SJSA1 (cell line): ENCODE results near the gene CGB1. TPM values are rescaled to one million over a fixed set of nuclear protein-coding genes. Genes with fewer than 3 reads are reported as not detected.
"Not testable (repeated sequence)": the region's sequence is repeated elsewhere in the genome, so short reads cannot be mapped to it uniquely, and the experiment has no call there.

ENCODE experiments used
- DNase-seq, 2 experiments: peaks; one replicate each; pipeline ENCODE4 v3.0.0-alpha.2; 2015 to 2020; ENCODE audit warnings: low spot score in 2 of 2, low read depth in 1 of 2
- H3K27ac ChIP-seq: fragments of 250-450 bp; sonication (Bioruptor Pico); 2 replicates; pipeline ENCODE4 v1.5.1; 2020; ENCODE audit warnings: mild to moderate bottlenecking, moderate library complexity
- H3K27me3 ChIP-seq: fragments of 250-450 bp; sonication (Bioruptor Pico); replicated peaks from 2 replicates; pipeline ENCODE4 v1.5.1; 2020; ENCODE audit warnings: mild to moderate bottlenecking, moderate library complexity
- H3K36me3 ChIP-seq: fragments of 250-450 bp; sonication (Bioruptor Pico); 2 replicates; pipeline ENCODE4 v1.5.1; 2020; ENCODE audit warnings: mild to moderate bottlenecking
- H3K4me1 ChIP-seq: fragments of 250-450 bp; sonication (Bioruptor Pico); replicated peaks from 2 replicates; pipeline ENCODE4 v1.6.1; 2021; ENCODE audit warnings: mild to moderate bottlenecking
- H3K4me3 ChIP-seq: fragments of 250-450 bp; sonication (Bioruptor Pico); 2 replicates; pipeline ENCODE4 v1.5.1; 2020; ENCODE audit warnings: mild to moderate bottlenecking
- H3K9me3 ChIP-seq: fragments of 250-450 bp; sonication (Bioruptor Pico); replicated peaks from 2 replicates; pipeline ENCODE4 v1.5.1; 2020; ENCODE audit warnings: mild to moderate bottlenecking
- total RNA-seq: library from RNA; depleted of rRNA; stranded (reverse); fragments of >200 nt; shearing (Covaris generic); gene quantifications from 2 replicates; pipeline ENCODE4 v1.2.3, GENCODE V29; 2014

Gene CGB1
- total RNA-seq, 1 experiment from 2014 or later = 1.00 TPM

- Histone ChIP-seq H3K36me3 (no peaks in the 10 kb centered on the region), H3K27ac (no peak overlapping the region), H3K4me1 (no peaks in the 10 kb centered on the region), H3K4me3 (no peak overlapping the region), H3K27me3 (peaks cover 16% of the 10 kb centered on the region), H3K9me3 (peaks cover 8% of the 10 kb centered on the region; the same call in 1 of the 2 replicates)
- no peak for DNase-seq
Observed at GRCh38 chr19:49065905-49066512, 29.3 kb upstream of the CGB1 start.

GRCh38 chr19:49064768-49065611, 28.3 kb upstream of the CGB1 start, which contains the start of gene NTF4:
Gene NTF4, minus strand, starts transcription at chr19:49064818. Its CDS starts 2,821 bp downstream, at chr19:49061997.
- Histone ChIP-seq H3K9me3 (peaks cover 8% of the 10 kb centered on the region; the same call in 1 of the 2 replicates), H3K4me1 (no peaks in the 10 kb centered on the region), H3K27ac (no peak within 1 kb of the TSS), H3K36me3 (no peaks in the 10 kb centered on the region), H3K4me3 (no peak within 1 kb of the TSS), H3K27me3 (peaks cover 16% of the 10 kb centered on the region)
- no peak for DNase-seq

DNA sequence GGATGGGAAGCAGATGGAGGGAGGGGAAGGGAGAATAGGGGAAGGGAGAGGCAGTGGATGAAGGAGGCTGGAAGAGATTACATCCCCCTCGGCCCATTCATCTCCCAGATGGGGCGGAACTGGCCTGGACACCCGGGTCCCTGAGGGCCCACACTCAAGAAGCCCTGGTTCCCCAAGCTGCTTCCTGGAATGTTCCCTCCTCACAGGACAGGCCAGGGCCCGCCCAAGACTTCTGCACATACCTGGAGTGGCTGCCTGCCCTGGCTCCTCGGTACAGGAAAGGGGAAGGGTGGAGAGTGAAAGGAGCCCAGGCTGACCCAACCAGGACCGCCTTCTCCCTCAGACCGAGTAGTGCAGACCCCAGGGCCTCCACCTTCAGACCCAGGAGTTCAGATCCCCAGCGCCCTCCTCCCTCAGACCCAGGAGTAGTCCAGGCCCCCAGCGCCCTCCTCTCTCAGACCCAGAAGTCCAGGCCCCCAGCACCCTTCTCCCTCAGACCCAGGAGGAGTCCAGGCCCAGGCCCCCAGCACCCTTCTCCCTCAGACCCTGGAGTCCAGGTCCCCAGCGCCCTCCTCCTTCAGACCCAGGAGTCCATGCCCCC, 27.4 kb upstream of the CGB1 start:
- Histone ChIP-seq H3K27me3 (peaks cover 16% of the 10 kb centered on the region), H3K9me3 (peaks cover 4% of the 10 kb centered on the region; the same call in 1 of the 2 replicates), H3K4me1 (no peaks in the 10 kb centered on the region), H3K36me3 (no peaks in the 10 kb centered on the region), H3K27ac (no peak overlapping the region), H3K4me3 (no peak overlapping the region)
- DNase-seq = no peak

GRCh38 chr19:49061445-49061844, 24.8 kb upstream of the CGB1 start:
- Histone ChIP-seq H3K9me3 (no peaks in the 10 kb centered on the region), H3K27ac (no peak overlapping the region), H3K36me3 (no peaks in the 10 kb centered on the region), H3K27me3 (peaks cover 11% of the 10 kb centered on the region), H3K4me3 (no peak overlapping the region), H3K4me1 (peaks cover 15% of the 10 kb centered on the region)
- DNase-seq = no peak

DNA sequence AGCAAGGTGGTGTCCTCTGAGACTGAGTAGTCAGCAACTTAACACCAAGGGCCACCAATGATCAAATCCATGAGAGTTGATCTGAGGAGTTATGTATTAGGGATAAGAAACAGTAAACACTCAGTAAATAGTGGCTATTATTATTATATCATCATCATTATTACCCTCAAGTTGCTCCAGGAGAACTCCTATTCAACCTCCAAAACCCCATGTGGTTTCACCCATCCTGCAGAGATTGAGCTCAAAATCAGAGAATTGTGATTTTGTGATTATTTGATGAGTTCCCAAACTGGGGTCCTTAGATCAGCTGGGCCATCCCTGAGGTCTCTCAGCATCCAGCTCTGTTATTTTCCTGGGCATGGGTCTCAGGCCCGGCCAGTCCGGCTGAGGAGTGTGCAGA, 24.3 kb upstream of the CGB1 start:
- no peak overlapping the region for H3K27ac ChIP-seq
- no peaks in the 10 kb centered on the region for H3K9me3 ChIP-seq
- no peaks in the 10 kb centered on the region for H3K36me3 ChIP-seq
- H3K27me3 ChIP-seq = peaks cover 9% of the 10 kb centered on the region
- H3K4me3 ChIP-seq = no peak overlapping the region
- H3K4me1 ChIP-seq = peaks cover 19% of the 10 kb centered on the region
- no peak for DNase-seq

GRCh38 chr19:49059053-49059452, 22.4 kb upstream of the CGB1 start:
- H3K27ac ChIP-seq = no peak overlapping the region
- H3K4me1 ChIP-seq = peaks cover 23% of the 10 kb centered on the region
- peaks cover 1% of the 10 kb centered on the region for H3K27me3 ChIP-seq
- no peak for DNase-seq
- H3K36me3 ChIP-seq = no peaks in the 10 kb centered on the region
- no peaks in the 10 kb centered on the region for H3K9me3 ChIP-seq
- no peak overlapping the region for H3K4me3 ChIP-seq

DNA sequence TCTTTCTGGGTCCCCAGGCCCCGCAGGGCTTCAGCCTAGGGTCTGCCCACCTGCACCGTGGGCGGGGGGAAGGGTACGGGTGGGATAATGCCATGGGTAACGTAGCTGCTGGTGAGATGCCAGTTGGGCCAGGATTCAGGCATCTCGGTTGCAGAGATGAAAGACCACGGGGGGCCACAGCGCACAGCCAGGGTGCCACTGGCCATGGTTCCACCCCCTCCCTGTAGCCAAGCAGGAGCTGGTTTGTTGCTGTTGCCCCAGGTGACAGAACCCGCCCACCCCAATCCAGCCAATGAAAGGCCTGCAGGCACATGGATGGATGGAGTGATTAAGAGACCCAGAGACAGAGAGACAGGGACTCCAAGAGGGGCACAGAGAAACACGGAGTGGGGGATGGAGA, 21.9 kb upstream of the CGB1 start:
- DNase-seq = no peak
- Histone ChIP-seq H3K9me3 (no peaks in the 10 kb centered on the region), H3K27me3 (no peaks in the 10 kb centered on the region), H3K36me3 (no peaks in the 10 kb centered on the region), H3K4me1 (peaks cover 23% of the 10 kb centered on the region), H3K4me3 (no peak overlapping the region), H3K27ac (no peak overlapping the region)

DNA sequence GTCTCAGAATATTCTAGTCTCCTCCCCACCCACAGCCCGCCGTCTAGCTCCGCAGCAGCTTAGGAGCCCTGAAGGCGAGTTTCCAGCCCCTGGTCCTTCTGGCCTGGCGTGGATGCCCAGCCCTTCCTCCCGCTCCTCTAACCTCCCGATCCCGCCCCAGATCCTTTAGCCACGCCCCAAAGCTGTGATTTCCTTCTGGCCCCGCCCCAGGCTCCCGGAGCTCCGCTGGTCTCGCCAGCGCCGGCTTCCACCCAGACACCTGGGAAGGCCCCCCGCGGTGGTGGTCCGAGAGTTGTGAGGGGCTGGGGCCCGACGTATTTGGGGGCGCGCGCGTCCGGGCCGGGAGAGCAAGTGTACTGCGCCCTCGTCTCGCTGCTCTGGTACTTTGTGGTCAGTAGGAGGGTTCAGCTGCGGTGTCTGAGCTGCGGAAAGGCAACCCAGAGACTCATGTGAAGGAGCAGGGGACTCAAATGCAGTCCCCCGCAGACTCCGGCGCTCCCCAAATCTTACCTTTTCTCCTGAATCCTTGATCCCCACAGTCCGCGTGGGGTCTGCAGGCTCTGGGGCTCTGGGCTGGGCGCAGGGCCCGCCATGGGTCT, 21.0 kb upstream of the CGB1 start, which contains the start of gene CGB7:
CGB7 (minus strand) TSS at position 114 of the 599 bp plus-strand sequence. CDS start 2,374 bp downstream, outside the sequence.
- no peaks in the 10 kb centered on the region for H3K9me3 ChIP-seq
- H3K36me3 ChIP-seq = no peaks in the 10 kb centered on the region
- H3K4me1 ChIP-seq = peaks cover 23% of the 10 kb centered on the region
- no peaks in the 10 kb centered on the region for H3K27me3 ChIP-seq
- DNase-seq = peak; percentile 47 to 75
- no peak within 1 kb of the TSS for H3K27ac ChIP-seq
- peak within 1 kb of the TSS; percentile 50 for H3K4me3 ChIP-seq

GRCh38 chr19:49056902-49057596, 20.4 kb upstream of the CGB1 start:
- peak overlapping the region; percentile 50 for H3K4me3 ChIP-seq
- not testable (repeated sequence) for H3K36me3 ChIP-seq, H3K9me3 ChIP-seq, H3K27me3 ChIP-seq, H3K27ac ChIP-seq
- DNase-seq = peak in 1 of 2 experiments; percentile 21
- peaks cover 23% of the 10 kb centered on the region for H3K4me1 ChIP-seq

GRCh38 chr19:49056101-49056901, 19.6 kb upstream of the CGB1 start:
- peak; percentile 71 for DNase-seq
- Histone ChIP-seq H3K4me3 (peak overlapping the region; percentile 50), H3K9me3 (no peaks in the 10 kb centered on the region), H3K27me3 (no peaks in the 10 kb centered on the region), H3K27ac (no peak overlapping the region), H3K36me3 (no peaks in the 10 kb centered on the region), H3K4me1 (peaks cover 23% of the 10 kb centered on the region)

- not testable (repeated sequence) for H3K36me3 ChIP-seq, H3K9me3 ChIP-seq, H3K27ac ChIP-seq, H3K4me1 ChIP-seq, H3K4me3 ChIP-seq, H3K27me3 ChIP-seq
- peak; percentile 60 to 83 for DNase-seq
Observed at GRCh38 chr19:49050376-49051033, 13.8 kb upstream of the CGB1 start.

DNA sequence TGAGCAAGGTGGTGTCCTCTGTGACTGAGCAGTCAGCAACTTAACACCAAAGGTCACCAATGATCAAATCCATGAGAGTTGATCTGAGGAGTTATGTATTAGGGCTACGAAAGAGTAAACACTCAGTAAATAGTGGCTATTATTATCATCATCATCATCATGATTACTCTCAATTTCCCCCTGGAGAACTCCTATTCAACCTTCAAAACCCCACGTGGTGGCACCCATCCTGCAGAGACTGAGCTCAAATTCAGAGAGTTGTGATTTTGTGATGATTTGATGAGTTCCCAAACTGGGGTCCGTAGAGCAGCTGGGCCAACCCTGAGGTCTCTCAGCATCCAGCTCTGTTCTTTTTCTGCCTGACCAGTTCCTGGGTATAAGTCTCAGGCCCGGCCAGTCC, 13.1 kb upstream of the CGB1 start:
- not testable (repeated sequence) for H3K9me3 ChIP-seq, H3K27ac ChIP-seq, H3K4me1 ChIP-seq, H3K27me3 ChIP-seq, H3K4me3 ChIP-seq, H3K36me3 ChIP-seq, DNase-seq
